ENCODE measurements around the gene CORIN. TPM values are rescaled to one million over a fixed set of nuclear protein-coding genes. Genes with fewer than 3 reads are reported as not detected.
"Not testable (repeated sequence)": the region's sequence is repeated elsewhere in the genome, so short reads cannot be mapped to it uniquely, and the experiment has no call there.

The CORIN gene
- total and polyA plus RNA-seq, 9 donors = 0.20 to 7.9 (median 0.80) TPM; not detected in 1

DNA sequence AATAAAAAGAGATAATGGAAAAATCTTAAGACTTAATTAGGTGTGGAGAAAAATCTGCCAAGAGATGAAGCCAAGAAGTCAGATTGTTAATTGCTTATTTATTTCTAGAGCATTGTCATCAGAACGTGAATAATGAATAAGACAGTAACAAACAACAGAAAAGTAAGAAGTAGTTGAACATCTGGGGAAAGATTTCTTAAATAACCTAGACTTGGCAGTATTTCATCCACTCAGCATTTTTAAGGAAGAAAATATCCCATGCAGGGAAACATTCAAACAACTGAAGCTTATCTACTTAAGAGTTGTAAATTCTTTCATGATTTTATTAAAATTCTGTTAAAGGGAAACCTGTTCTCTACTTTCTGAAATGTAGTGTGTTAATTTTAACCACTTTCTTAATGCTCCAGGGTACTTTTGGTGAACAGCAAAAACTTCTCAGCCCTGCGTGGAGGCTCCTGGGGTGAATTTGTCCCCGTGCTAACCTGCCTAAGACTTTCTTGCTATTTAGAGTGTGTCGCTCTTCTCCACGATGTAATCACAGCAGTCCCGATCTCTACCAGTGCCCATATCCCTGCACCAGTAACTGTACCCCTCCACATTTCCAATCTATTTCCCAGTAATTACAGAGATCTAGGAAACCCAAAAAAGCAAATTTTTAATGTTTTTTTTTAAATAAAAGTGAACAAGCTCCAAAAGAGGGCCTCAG lies 124.6 kb downstream of the CORIN start:
- intact Hi-C loops (cut with DNase I) = no loop called here
- no peak for DNase-seq
- Histone ChIP-seq H3K36me3 (no peaks in the 10 kb centered on the region), H3K4me1 (ENCODE audit: insufficient read depth) (no peaks in the 10 kb centered on the region), H3K27ac (no peak overlapping the region), H3K4me3 (no peak overlapping the region), H3K9me3 (no peaks in the 10 kb centered on the region), H3K27me3 (no peaks in the 10 kb centered on the region)
- TF ChIP-seq EP300 (IDR thresholded peaks at IDR 0.05) (no peak), POLR2A (IDR thresholded peaks at IDR 0.05) (no peak)
- TF ChIP-seq, protein P1, sequence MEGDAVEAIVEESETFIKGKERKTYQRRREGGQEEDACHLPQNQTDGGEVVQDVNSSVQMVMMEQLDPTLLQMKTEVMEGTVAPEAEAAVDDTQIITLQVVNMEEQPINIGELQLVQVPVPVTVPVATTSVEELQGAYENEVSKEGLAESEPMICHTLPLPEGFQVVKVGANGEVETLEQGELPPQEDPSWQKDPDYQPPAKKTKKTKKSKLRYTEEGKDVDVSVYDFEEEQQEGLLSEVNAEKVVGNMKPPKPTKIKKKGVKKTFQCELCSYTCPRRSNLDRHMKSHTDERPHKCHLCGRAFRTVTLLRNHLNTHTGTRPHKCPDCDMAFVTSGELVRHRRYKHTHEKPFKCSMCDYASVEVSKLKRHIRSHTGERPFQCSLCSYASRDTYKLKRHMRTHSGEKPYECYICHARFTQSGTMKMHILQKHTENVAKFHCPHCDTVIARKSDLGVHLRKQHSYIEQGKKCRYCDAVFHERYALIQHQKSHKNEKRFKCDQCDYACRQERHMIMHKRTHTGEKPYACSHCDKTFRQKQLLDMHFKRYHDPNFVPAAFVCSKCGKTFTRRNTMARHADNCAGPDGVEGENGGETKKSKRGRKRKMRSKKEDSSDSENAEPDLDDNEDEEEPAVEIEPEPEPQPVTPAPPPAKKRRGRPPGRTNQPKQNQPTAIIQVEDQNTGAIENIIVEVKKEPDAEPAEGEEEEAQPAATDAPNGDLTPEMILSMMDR (IDR thresholded peaks at IDR 0.05) = no peak
- 25 to 43% (median 31%) methylated on average over 6 of the region's 6 CpGs for WGBS, 3 donors

DNA sequence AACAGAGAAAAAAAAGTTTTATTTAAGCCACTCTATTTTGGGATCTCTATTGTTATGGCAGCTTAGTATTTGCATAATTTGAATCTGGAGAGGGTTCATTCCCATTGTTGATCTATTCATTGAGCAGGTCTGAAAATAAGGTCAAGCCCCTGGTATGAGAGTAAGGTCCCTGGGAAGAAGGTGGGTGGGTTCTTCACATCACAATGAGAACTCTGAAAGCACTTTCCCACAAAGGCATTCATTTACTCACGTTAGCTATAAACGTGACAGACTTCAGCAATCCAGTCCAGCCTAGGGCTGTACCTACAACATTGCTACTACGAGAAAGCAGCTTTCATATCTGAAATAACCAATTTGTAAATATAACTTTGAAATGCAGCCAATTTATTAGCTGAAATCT lies 126.2 kb downstream of the CORIN start:
- TF ChIP-seq, protein P1 (IDR thresholded peaks at IDR 0.05) = no peak
- no peak for TF ChIP-seq EP300 (IDR thresholded peaks at IDR 0.05)
- TF ChIP-seq POLR2A (IDR thresholded peaks at IDR 0.05) = no peak
- 30 to 51% (median 30%) methylated on average over 3 of the region's 3 CpGs for WGBS, 3 donors
- H3K36me3 ChIP-seq = no peaks in the 10 kb centered on the region
- H3K27ac ChIP-seq = no peak overlapping the region
- DNase-seq = no peak
- no peaks in the 10 kb centered on the region for H3K27me3 ChIP-seq
- H3K4me1 ChIP-seq (ENCODE audit: insufficient read depth) = no peaks in the 10 kb centered on the region
- intact Hi-C loops (cut with DNase I) = no loop called here
- H3K9me3 ChIP-seq = no peaks in the 10 kb centered on the region
- H3K4me3 ChIP-seq = no peak overlapping the region

DNA sequence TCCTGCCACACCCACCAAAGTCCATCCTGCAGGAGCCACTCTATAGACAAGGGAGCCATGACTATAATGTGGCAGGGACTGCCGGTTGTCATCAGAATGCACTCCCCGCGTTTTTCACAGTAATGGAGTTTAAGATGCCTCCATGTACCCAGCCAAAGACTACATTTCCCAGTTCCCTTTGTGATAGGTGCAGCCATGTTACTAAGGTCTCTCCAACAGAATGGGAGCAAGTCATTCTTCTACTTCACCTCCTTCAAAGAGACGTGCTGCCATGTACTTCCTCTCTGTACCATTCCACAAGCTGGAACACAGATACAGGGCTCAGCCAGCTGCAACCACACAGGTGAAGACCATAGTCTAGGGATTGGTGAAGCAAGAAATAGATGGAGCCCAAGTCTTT lies 126.7 kb downstream of the CORIN start:
- 79 to 87% (median 84%) methylated on average over 4 of the region's 4 CpGs for WGBS, 3 donors
- intact Hi-C loops (cut with DNase I) = no loop called here

DNA sequence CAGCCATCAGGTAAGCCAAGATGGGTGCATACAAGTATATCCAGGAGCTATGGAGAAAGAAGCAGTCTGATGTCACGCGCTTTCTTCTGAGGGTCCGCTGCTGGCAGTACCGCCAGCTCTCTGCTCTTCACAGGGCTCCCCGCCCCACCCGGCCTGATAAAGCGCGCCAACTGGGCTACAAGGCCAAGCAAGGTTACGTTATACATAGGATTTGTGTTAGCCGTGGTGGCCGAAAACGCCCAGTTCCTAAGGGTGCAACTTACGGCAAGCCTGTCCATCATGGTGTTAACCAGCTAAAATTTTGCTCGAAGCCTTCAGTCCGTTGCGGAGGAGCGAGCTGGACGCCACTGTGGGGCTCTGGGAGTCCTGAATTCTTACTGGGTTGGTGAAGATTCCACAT lies 131.5 kb downstream of the CORIN start:
- DNase-seq; H3K36me3 ChIP-seq; H3K27me3 ChIP-seq; H3K4me1 ChIP-seq (ENCODE audit: insufficient read depth); H3K4me3 ChIP-seq; H3K9me3 ChIP-seq; H3K27ac ChIP-seq; intact Hi-C loops (cut with DNase I): not testable (repeated sequence)
- 96 to 97% (median 96%) methylated on average over 18 of the region's 18 CpGs for WGBS, 3 donors

More for the DNA sequence above, 126.7 kb downstream of the CORIN start:
- H3K4me3 ChIP-seq = no peak overlapping the region
- H3K4me1 ChIP-seq (ENCODE audit: insufficient read depth) = no peaks in the 10 kb centered on the region
- H3K9me3 ChIP-seq = no peaks in the 10 kb centered on the region
- no peaks in the 10 kb centered on the region for H3K36me3 ChIP-seq
- no peak for TF ChIP-seq EP300 (IDR thresholded peaks at IDR 0.05)
- no peak for TF ChIP-seq POLR2A (IDR thresholded peaks at IDR 0.05)
- TF ChIP-seq, protein P1 (IDR thresholded peaks at IDR 0.05) = no peak
- H3K27me3 ChIP-seq = no peaks in the 10 kb centered on the region
- DNase-seq = no peak
- H3K27ac ChIP-seq = no peak overlapping the region

- Histone ChIP-seq H3K27ac (no peak overlapping the region), H3K27me3 (no peaks in the 10 kb centered on the region), H3K4me1 (ENCODE audit: insufficient read depth) (no peaks in the 10 kb centered on the region), H3K9me3 (no peaks in the 10 kb centered on the region), H3K4me3 (no peak overlapping the region), H3K36me3 (no peaks in the 10 kb centered on the region)
- TF ChIP-seq, protein P1 (IDR thresholded peaks at IDR 0.05) = no peak
- no peak for TF ChIP-seq POLR2A (IDR thresholded peaks at IDR 0.05)
- TF ChIP-seq EP300 (IDR thresholded peaks at IDR 0.05) = no peak
- no peak for DNase-seq
- WGBS, 3 donors = 26 to 32% (median 32%) methylated on average over 7 of the region's 7 CpGs
- intact Hi-C loops (cut with DNase I) = no loop called here
Measured at GRCh38 chr4:47705326-47705981, 132.4 kb downstream of the CORIN start.
